A172 (cell line): ENCODE results near the gene GPR89A. TPM values are rescaled to one million over a fixed set of nuclear protein-coding genes. Genes with fewer than 3 reads are reported as not detected.
"Not testable (repeated sequence)": the region's sequence is repeated elsewhere in the genome, so short reads cannot be mapped to it uniquely, and the experiment has no call there.

ENCODE experiments used
- DNase-seq: peaks from one replicate; pipeline ENCODE4 v3.0.0-alpha.2; 2015; ENCODE audit warnings: low spot score
- total RNA-seq: library from RNA; depleted of rRNA; stranded (reverse); fragments of >200 nt; shearing (Covaris generic); gene quantifications from 2 replicates; pipeline ENCODE4 v1.2.3, GENCODE V29; 2014; rRNA removed

The GPR89A gene
- total RNA-seq, 1 experiment from 2014 or later = 37.8 TPM

- DNase-seq = no peak
These were observed 110.0 kb downstream of the GPR89A start for GRCh38 chr1:145717833-145718232.

DNA sequence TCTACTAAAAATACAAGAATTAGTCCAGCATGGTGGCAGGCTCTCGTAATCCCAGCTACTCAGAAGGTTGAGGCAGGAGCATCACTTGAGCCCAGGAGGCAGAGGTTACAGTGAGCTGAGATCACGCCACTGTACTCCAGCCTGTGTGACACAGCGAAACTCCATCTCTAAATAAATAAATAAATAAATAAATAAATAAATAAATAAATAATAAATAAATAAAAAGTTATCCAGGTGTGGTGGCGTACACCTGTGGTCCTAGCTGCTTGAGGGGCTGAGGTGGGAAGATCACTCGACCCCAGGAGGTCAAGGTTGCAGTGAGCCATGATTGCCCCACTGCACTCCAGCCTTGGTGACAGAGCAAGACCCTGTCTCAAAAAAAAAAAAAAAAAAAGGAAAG, 110.7 kb downstream of the GPR89A start:
- DNase-seq = not testable (repeated sequence)

GRCh38 chr1:145719230-145720079, 111.7 kb downstream of the GPR89A start, which contains the start of gene CD160:
Gene CD160, plus strand, starts transcription at chr1:145719499. Its CDS starts 8,829 bp downstream, at chr1:145728328.
- DNase-seq = no peak

Other genes starting within 250 kb of the GPR89A start
- gene NBPF20, start 182.4 kb upstream of the GPR89A start, total RNA-seq = 0.93 and 2.3 TPM in 2 replicates
- 2.0 and 2.2 TPM in 2 replicates for gene PDZK1, start 99.4 kb downstream of the GPR89A start, total RNA-seq
- gene CD160, start 111.5 kb downstream of the GPR89A start, total RNA-seq = not detected in 2 replicates
- gene RNF115, start 216.1 kb downstream of the GPR89A start, total RNA-seq = 19.9 and 23.1 TPM in 2 replicates
- 50.4 and 63.0 TPM in 2 replicates for gene POLR3C, start 216.2 kb downstream of the GPR89A start, total RNA-seq
- gene NUDT17, start 237.6 kb downstream of the GPR89A start, total RNA-seq = 2.7 and 8.2 TPM in 2 replicates